Right atrium auricular region (tissue), 2 donors: Measurements from ENCODE around the gene PTPRN2. TPM values are rescaled to one million over a fixed set of nuclear protein-coding genes. Genes with fewer than 3 reads are reported as not detected.
"Not testable (repeated sequence)": the region's sequence is repeated elsewhere in the genome, so short reads cannot be mapped to it uniquely, and the experiment has no call there.

Experiments used
- DNase-seq: peaks from one replicate; pipeline ENCODE4 v3.0.0-alpha.2; 2019; ENCODE audit warnings: low spot score
- H3K27ac ChIP-seq, 2 donors: fragments of 200-600 bp; sonication (generic); 1 replicate in 1 of 2; 2 replicates in 1 of 2; pipeline ENCODE4 v1.5.1; 2016 to 2019
- H3K27me3 ChIP-seq, 2 donors: fragments of 200-600 bp; sonication (generic); one replicate each; pipeline versions ENCODE4 v1.5.1 to v1.6.0; 2017 to 2019
- H3K36me3 ChIP-seq: fragments of 200-600 bp; sonication (generic); one replicate; pipeline ENCODE4 v1.5.1; 2016
- H3K4me1 ChIP-seq, 2 donors: fragments of 200-600 bp; sonication (generic); one replicate each; pipeline versions ENCODE4 v1.5.1 to v1.6.0; 2017 to 2019
- H3K4me3 ChIP-seq, 2 donors: fragments of 200-600 bp; sonication (generic); 1 replicate in 1 of 2; 2 replicates in 1 of 2; pipeline ENCODE4 v1.5.1; 2017 to 2019; ENCODE audit warnings: mild to moderate bottlenecking in 1 of 2, moderate library complexity in 1 of 2
- H3K9me3 ChIP-seq, 2 donors: fragments of 200-600 bp; sonication (generic); one replicate each; pipeline ENCODE4 v1.5.1; 2019
- CTCF ChIP-seq, 2 donors: fragments of 200-600 bp; sonication (generic); IDR thresholded peaks; one replicate each; pipeline ENCODE4 v1.5.1; 2019; ENCODE audit warnings: antibody characterized with exemption in 2 of 2
- total RNA-seq, 2 donors: library from RNA; depleted of rRNA; stranded (reverse); fragments of >200 nt; gene quantifications; one replicate each; pipeline ENCODE4 v1.1.0, GENCODE V29; 2016

PTPRN2 gene
- total RNA-seq, 2 donors from 2014 or later = 2.6 to 2.7 TPM

DNA sequence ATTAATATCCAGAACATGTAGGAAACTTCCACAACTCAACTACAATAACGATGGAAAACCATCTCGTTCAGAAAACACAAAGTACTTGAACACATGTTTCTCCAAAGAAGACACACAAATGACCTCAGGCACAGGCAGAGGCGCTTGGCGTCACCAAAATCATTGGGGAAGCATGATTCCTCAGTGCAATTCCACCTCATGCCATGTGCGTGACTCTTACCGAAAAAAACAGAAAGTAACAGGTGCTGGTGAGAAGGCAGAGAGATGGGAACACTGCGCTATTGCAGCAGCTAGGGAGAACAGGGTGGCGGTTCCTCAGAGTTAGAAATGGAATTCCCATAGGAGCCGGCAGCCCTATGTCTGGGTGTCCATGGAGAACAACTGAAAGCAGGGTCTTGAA lies 860.9 kb downstream of the PTPRN2 start:
- no peak for DNase-seq
- no peaks in the 10 kb centered on the region for H3K27me3 ChIP-seq
- no peaks in the 10 kb centered on the region for H3K9me3 ChIP-seq
- no peaks in the 10 kb centered on the region for H3K36me3 ChIP-seq
- no peak overlapping the region for H3K4me3 ChIP-seq
- no peaks in the 10 kb centered on the region for H3K4me1 ChIP-seq
- no peak for TF ChIP-seq CTCF (IDR thresholded peaks at IDR 0.05)
- no peak overlapping the region for H3K27ac ChIP-seq

DNA sequence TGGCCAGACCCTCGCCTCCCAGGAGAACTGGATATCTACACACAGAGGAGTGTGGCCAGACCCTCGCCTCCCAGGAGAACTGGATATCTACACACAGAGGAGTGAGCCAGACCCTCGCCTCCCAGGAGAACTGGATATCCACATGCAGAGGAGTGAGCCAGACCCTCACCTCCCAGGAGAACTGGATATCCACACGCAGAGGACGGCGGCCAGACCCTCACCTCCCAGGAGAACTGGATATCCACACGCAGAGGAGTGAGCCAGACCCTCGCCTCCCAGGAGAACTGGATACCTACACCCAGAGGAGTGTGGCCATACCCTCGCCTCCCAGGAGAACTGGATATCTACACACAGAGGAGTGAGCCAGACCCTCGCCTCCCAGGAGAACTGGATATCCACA lies 862.3 kb downstream of the PTPRN2 start:
- not testable (repeated sequence) for DNase-seq, H3K27ac ChIP-seq, H3K9me3 ChIP-seq, H3K27me3 ChIP-seq, H3K4me3 ChIP-seq, H3K4me1 ChIP-seq, H3K36me3 ChIP-seq

- Histone ChIP-seq H3K27me3 (no peaks in the 10 kb centered on the region), H3K4me3 (no peak overlapping the region), H3K36me3 (no peaks in the 10 kb centered on the region), H3K9me3 (no peaks in the 10 kb centered on the region), H3K4me1 (no peaks in the 10 kb centered on the region), H3K27ac (no peak overlapping the region)
- no peak for DNase-seq
- TF ChIP-seq CTCF (IDR thresholded peaks at IDR 0.05) = no peak
Observed at GRCh38 chr7:157723205-157723604, 864.4 kb downstream of the PTPRN2 start.

- no peak for TF ChIP-seq CTCF (IDR thresholded peaks at IDR 0.05)
- Histone ChIP-seq H3K27ac (no peak overlapping the region), H3K9me3 (no peaks in the 10 kb centered on the region), H3K27me3 (no peaks in the 10 kb centered on the region), H3K4me1 (no peaks in the 10 kb centered on the region), H3K4me3 (no peak overlapping the region), H3K36me3 (no peaks in the 10 kb centered on the region)
- DNase-seq = no peak
Observed at GRCh38 chr7:157722137-157723060, 865.2 kb downstream of the PTPRN2 start.

DNA sequence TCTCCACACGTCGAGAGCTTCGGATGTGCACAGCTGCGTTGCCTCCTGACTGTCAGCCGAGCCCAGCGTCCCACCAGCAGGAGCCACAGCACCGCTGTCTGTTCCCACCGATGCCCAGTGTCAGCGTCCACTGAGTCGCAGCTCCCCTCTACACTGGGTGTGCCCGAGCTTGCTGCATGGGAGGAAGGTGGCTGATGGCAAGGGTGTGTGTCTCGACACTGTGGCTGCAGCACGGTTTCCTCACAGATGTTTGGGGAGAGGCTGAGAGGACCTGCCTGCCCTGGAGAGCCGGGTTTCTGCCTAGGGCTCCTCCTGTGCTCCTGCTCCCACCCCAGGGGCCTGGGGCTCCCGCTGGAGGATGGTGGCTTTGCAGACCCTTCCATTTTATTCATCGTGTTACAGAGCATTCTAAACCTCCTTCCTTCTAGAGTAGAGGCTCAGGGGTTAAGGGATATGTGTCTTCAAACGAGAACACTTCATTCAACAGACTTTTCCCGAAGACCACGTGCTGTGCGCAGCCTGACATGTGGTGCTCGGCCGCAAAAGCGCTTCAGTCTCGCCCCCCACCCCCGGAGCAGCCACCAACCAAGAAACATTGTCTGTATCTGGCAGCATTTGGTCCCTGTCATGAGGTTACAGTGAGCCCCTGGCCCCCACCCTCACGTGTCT lies 866.0 kb downstream of the PTPRN2 start:
- H3K4me3 ChIP-seq = no peak overlapping the region
- no peaks in the 10 kb centered on the region for H3K4me1 ChIP-seq
- TF ChIP-seq CTCF (IDR thresholded peaks at IDR 0.05) = no peak
- H3K27ac ChIP-seq = no peak overlapping the region
- DNase-seq = no peak
- no peaks in the 10 kb centered on the region for H3K27me3 ChIP-seq
- no peaks in the 10 kb centered on the region for H3K36me3 ChIP-seq
- no peaks in the 10 kb centered on the region for H3K9me3 ChIP-seq
